Dendritic cell treated with granulocyte-macrophage colony-stimulating factor and Interleukin-4, amounts not matched to agents 40 ng/mL and 50 ng/mL, for 4 days (primary cell): ENCODE data around the gene DBT.
"Not testable (repeated sequence)": the region's sequence is repeated elsewhere in the genome, so short reads cannot be mapped to it uniquely, and the experiment has no call there.

Experiments used
- H3K27ac Mint-ChIP-seq: one replicate; pipeline ENCODE4 v1.8.0; 2022; ENCODE audit warnings: mild to moderate bottlenecking, mixed read lengths
- H3K27me3 Mint-ChIP-seq: one replicate; pipeline ENCODE4 v1.8.0; 2022; ENCODE audit warnings: mild to moderate bottlenecking, mixed read lengths
- H3K36me3 Mint-ChIP-seq: one replicate; pipeline ENCODE4 v1.8.0; 2022; ENCODE audit warnings: low read depth, mixed read lengths
- H3K4me1 Mint-ChIP-seq: one replicate; pipeline ENCODE4 v1.8.0; 2022; ENCODE audit warnings: low read depth, mixed read lengths
- H3K4me3 Mint-ChIP-seq: one replicate; pipeline ENCODE4 v1.8.0; 2022; ENCODE audit warnings: mild to moderate bottlenecking, moderate library complexity, mixed read lengths
- H3K9me3 Mint-ChIP-seq: one replicate; pipeline ENCODE4 v1.8.0; 2022; ENCODE audit warnings: mixed read lengths
- intact Hi-C: fragments of 100-400 bp; cut with micrococcal nuclease; formaldehyde crosslinking; loops from one replicate; pipeline ENCODE4 v1.15.0; 2022

DBT gene

GRCh38 chr1:100206301-100206700, 43.3 kb downstream of the DBT start:
- no peak overlapping the region for H3K4me3 Mint-ChIP-seq
- H3K36me3 Mint-ChIP-seq = peaks cover 79% of the 10 kb centered on the region
- H3K9me3 Mint-ChIP-seq = peaks cover 13% of the 10 kb centered on the region
- H3K27me3 Mint-ChIP-seq = no peaks in the 10 kb centered on the region
- intact Hi-C loops = no loop called here
- H3K4me1 Mint-ChIP-seq = no peaks in the 10 kb centered on the region
- H3K27ac Mint-ChIP-seq = no peak overlapping the region

GRCh38 chr1:100205593-100205992, 44.0 kb downstream of the DBT start:
- Mint-ChIP-seq H3K36me3 (peaks cover 81% of the 10 kb centered on the region), H3K9me3 (peaks cover 13% of the 10 kb centered on the region)
- H3K4me1 Mint-ChIP-seq, intact Hi-C loops, H3K4me3 Mint-ChIP-seq, H3K27ac Mint-ChIP-seq, H3K27me3 Mint-ChIP-seq: not testable (repeated sequence)

- H3K27me3 Mint-ChIP-seq, H3K4me1 Mint-ChIP-seq, intact Hi-C loops, H3K27ac Mint-ChIP-seq, H3K4me3 Mint-ChIP-seq: not testable (repeated sequence)
- peaks cover 86% of the 10 kb centered on the region for H3K36me3 Mint-ChIP-seq
- H3K9me3 Mint-ChIP-seq = peaks cover 13% of the 10 kb centered on the region
Measured at GRCh38 chr1:100205103-100205502, 44.5 kb downstream of the DBT start.

GRCh38 chr1:100202703-100203102, 46.9 kb downstream of the DBT start:
- H3K4me1 Mint-ChIP-seq, intact Hi-C loops, H3K4me3 Mint-ChIP-seq, H3K27me3 Mint-ChIP-seq, H3K27ac Mint-ChIP-seq: not testable (repeated sequence)
- Mint-ChIP-seq H3K36me3 (peaks cover 87% of the 10 kb centered on the region), H3K9me3 (peaks cover 13% of the 10 kb centered on the region)

GRCh38 chr1:100200060-100200459, 49.6 kb downstream of the DBT start:
- H3K4me1 Mint-ChIP-seq, H3K27ac Mint-ChIP-seq, H3K4me3 Mint-ChIP-seq, intact Hi-C loops, H3K9me3 Mint-ChIP-seq, H3K27me3 Mint-ChIP-seq: not testable (repeated sequence)
- H3K36me3 Mint-ChIP-seq = peaks cover 88% of the 10 kb centered on the region

- Mint-ChIP-seq H3K9me3 (no peaks in the 10 kb centered on the region), H3K27me3 (no peaks in the 10 kb centered on the region), H3K4me3 (no peak overlapping the region), H3K36me3 (peaks cover 74% of the 10 kb centered on the region), H3K4me1 (no peaks in the 10 kb centered on the region), H3K27ac (no peak overlapping the region)
- intact Hi-C loops = no loop called here
Measured at GRCh38 chr1:100198596-100198995, 51.0 kb downstream of the DBT start.

- intact Hi-C loops = loop anchor here (5.0 kb wide), 1 partner anchor 36 kb away; no protein-coding TSS in a partner anchor
- no peaks in the 10 kb centered on the region for H3K4me1 Mint-ChIP-seq
- H3K9me3 Mint-ChIP-seq = no peaks in the 10 kb centered on the region
- no peak overlapping the region for H3K27ac Mint-ChIP-seq
- peaks cover 20% of the 10 kb centered on the region for H3K36me3 Mint-ChIP-seq
- no peaks in the 10 kb centered on the region for H3K27me3 Mint-ChIP-seq
- no peak overlapping the region for H3K4me3 Mint-ChIP-seq
Measured at GRCh38 chr1:100188617-100189016, 61.0 kb downstream of the DBT start.

GRCh38 chr1:100187912-100188311, 61.7 kb downstream of the DBT start:
- Mint-ChIP-seq H3K9me3 (no peaks in the 10 kb centered on the region), H3K27ac (no peak overlapping the region), H3K27me3 (no peaks in the 10 kb centered on the region), H3K36me3 (peaks cover 20% of the 10 kb centered on the region), H3K4me1 (no peaks in the 10 kb centered on the region), H3K4me3 (no peak overlapping the region)
- intact Hi-C loops = loop anchor here (5.0 kb wide), 1 partner anchor 36 kb away; no protein-coding TSS in a partner anchor

GRCh38 chr1:100184536-100184935, 65.1 kb downstream of the DBT start:
- Mint-ChIP-seq H3K27ac (no peak overlapping the region), H3K4me1 (no peaks in the 10 kb centered on the region), H3K36me3 (no peaks in the 10 kb centered on the region), H3K4me3 (no peak overlapping the region), H3K9me3 (no peaks in the 10 kb centered on the region), H3K27me3 (no peaks in the 10 kb centered on the region)
- intact Hi-C loops = no loop called here

- Mint-ChIP-seq H3K27me3 (no peaks in the 10 kb centered on the region), H3K27ac (no peak overlapping the region), H3K36me3 (no peaks in the 10 kb centered on the region), H3K4me1 (no peaks in the 10 kb centered on the region), H3K9me3 (no peaks in the 10 kb centered on the region), H3K4me3 (no peak overlapping the region)
- intact Hi-C loops = no loop called here
Measured at GRCh38 chr1:100183370-100183769, 66.3 kb downstream of the DBT start.

GRCh38 chr1:100178091-100178490, 71.5 kb downstream of the DBT start, which contains the start of gene LRRC39:
TSS of gene LRRC39 (minus strand) at chr1:100178256. CDS start at chr1:100168516, 9,740 bp downstream.
- Mint-ChIP-seq H3K27me3 (no peaks in the 10 kb centered on the region), H3K27ac (no peak within 1 kb of the TSS), H3K4me1 (no peaks in the 10 kb centered on the region), H3K36me3 (no peaks in the 10 kb centered on the region), H3K9me3 (no peaks in the 10 kb centered on the region), H3K4me3 (no peak within 1 kb of the TSS)
- intact Hi-C loops = no loop called here

GRCh38 chr1:100177295-100178041, 72.2 kb downstream of the DBT start:
- Mint-ChIP-seq H3K4me3 (no peak overlapping the region), H3K4me1 (no peaks in the 10 kb centered on the region), H3K9me3 (no peaks in the 10 kb centered on the region), H3K36me3 (no peaks in the 10 kb centered on the region), H3K27me3 (no peaks in the 10 kb centered on the region), H3K27ac (no peak overlapping the region)
- intact Hi-C loops = no loop called here

- Mint-ChIP-seq H3K9me3 (no peaks in the 10 kb centered on the region), H3K4me1 (no peaks in the 10 kb centered on the region), H3K4me3 (no peak overlapping the region), H3K27ac (no peak overlapping the region), H3K27me3 (no peaks in the 10 kb centered on the region), H3K36me3 (no peaks in the 10 kb centered on the region)
- intact Hi-C loops = no loop called here
Measured at GRCh38 chr1:100168051-100168450, 81.6 kb downstream of the DBT start.

- intact Hi-C loops = no loop called here
- no peak overlapping the region for H3K27ac Mint-ChIP-seq
- H3K4me1 Mint-ChIP-seq = no peaks in the 10 kb centered on the region
- no peak overlapping the region for H3K4me3 Mint-ChIP-seq
- no peaks in the 10 kb centered on the region for H3K36me3 Mint-ChIP-seq
- no peaks in the 10 kb centered on the region for H3K27me3 Mint-ChIP-seq
- no peaks in the 10 kb centered on the region for H3K9me3 Mint-ChIP-seq
Measured at GRCh38 chr1:100164702-100165101, 84.9 kb downstream of the DBT start.

GRCh38 chr1:100164216-100164615, 85.4 kb downstream of the DBT start:
- intact Hi-C loops = no loop called here
- Mint-ChIP-seq H3K27ac (no peak overlapping the region), H3K4me1 (no peaks in the 10 kb centered on the region), H3K4me3 (no peak overlapping the region), H3K36me3 (no peaks in the 10 kb centered on the region), H3K9me3 (no peaks in the 10 kb centered on the region), H3K27me3 (no peaks in the 10 kb centered on the region)
